AG04450 (cell line): Measurements from ENCODE around the gene GSKIP. TPM values are rescaled to one million over a fixed set of nuclear protein-coding genes. Genes with fewer than 3 reads are reported as not detected.

Experiments
- CTCF ChIA-PET: fragments of 300-600, 350-600 bp; formaldehyde crosslinking; extraction: SDS; loops from one replicate; lab custom pipeline; 2022; ENCODE audit warnings: antibody characterized with exemption, inconsistent platforms; lab: Charles Lee
- POLR2A ChIA-PET: fragments of 350-600 bp; formaldehyde crosslinking; extraction: SDS; loops from one replicate; lab custom pipeline; 2021; ENCODE audit warnings: antibody characterized with exemption, inconsistent platforms; lab: Yijun Ruan, JAX
- DNase-seq: peaks from one replicate; pipeline ENCODE4 v3.0.0-alpha.2; 2011; ENCODE audit warnings: low read depth, low spot score
- H3K27ac ChIP-seq: one replicate; pipeline ENCODE4 v1.5.1; 2012; ENCODE audit warnings: low read depth, low read length, control low read depth
- H3K27me3 ChIP-seq: one replicate; pipeline ENCODE4 v1.6.0; 2012; ENCODE audit warnings: low read length; ENCODE audit not compliant: control insufficient read depth, insufficient read depth
- H3K4me3 ChIP-seq: 2 replicates; pipeline ENCODE4 v1.5.1; 2011; ENCODE audit warnings: mild to moderate bottlenecking, low read depth, low read length, control low read depth
- H3K9me3 ChIP-seq: 2 replicates; pipeline ENCODE4 v1.5.1; 2012; ENCODE audit warnings: low read length; ENCODE audit not compliant: control insufficient read depth, insufficient read depth
- polyA minus RNA-seq: library from RNA; depleted of rRNA, polyadenylated mRNA; stranded (reverse); fragments of >200 nt; gene quantifications from 2 replicates; pipeline ENCODE4 v1.2.3, GENCODE V29; 2011; rRNA and poly(A)+ RNA removed
- polyA plus RNA-seq: library from polyadenylated mRNA; depleted of rRNA; stranded (reverse); fragments of >200 nt; gene quantifications from 2 replicates; pipeline ENCODE4 v1.2.3, GENCODE V29; 2011; rRNA removed
- TF ChIP-seq, protein P1 (sequence below): IDR thresholded peaks from 2 replicates; pipeline ENCODE4 v1.5.1; 2011; ENCODE audit warnings: low read depth, low read length, control low read depth, inconsistent platforms

Gene GSKIP, protein sequence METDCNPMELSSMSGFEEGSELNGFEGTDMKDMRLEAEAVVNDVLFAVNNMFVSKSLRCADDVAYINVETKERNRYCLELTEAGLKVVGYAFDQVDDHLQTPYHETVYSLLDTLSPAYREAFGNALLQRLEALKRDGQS
- polyA plus RNA-seq (28.0 and 37.9 TPM in 2 replicates), polyA minus RNA-seq (9.6 and 26.5 TPM in 2 replicates)

GRCh38 chr14:96362965-96363750 is at the start of gene GSKIP, which contains the start of gene ATG2B:
Gene GSKIP, plus strand, starts transcription at chr14:96363526. Its CDS starts 18,722 bp downstream, at chr14:96382248.
Gene ATG2B, minus strand, starts transcription at chr14:96363341. Its CDS starts 365 bp downstream, at chr14:96362976.
- Histone ChIP-seq H3K9me3 (no peaks in the 10 kb centered on the region; the same call in 1 of the 2 replicates), H3K27ac (peak within 1 kb of the TSS; percentile 70), H3K27me3 (no peaks in the 10 kb centered on the region), H3K4me3 (peak within 1 kb of the TSS; percentile 87)
- TF ChIP-seq, protein P1, sequence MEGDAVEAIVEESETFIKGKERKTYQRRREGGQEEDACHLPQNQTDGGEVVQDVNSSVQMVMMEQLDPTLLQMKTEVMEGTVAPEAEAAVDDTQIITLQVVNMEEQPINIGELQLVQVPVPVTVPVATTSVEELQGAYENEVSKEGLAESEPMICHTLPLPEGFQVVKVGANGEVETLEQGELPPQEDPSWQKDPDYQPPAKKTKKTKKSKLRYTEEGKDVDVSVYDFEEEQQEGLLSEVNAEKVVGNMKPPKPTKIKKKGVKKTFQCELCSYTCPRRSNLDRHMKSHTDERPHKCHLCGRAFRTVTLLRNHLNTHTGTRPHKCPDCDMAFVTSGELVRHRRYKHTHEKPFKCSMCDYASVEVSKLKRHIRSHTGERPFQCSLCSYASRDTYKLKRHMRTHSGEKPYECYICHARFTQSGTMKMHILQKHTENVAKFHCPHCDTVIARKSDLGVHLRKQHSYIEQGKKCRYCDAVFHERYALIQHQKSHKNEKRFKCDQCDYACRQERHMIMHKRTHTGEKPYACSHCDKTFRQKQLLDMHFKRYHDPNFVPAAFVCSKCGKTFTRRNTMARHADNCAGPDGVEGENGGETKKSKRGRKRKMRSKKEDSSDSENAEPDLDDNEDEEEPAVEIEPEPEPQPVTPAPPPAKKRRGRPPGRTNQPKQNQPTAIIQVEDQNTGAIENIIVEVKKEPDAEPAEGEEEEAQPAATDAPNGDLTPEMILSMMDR, result no peak
- ChIA-PET POLR2A (no interaction called here), CTCF (no interaction called here)
- peak; percentile 43 for DNase-seq

DNA sequence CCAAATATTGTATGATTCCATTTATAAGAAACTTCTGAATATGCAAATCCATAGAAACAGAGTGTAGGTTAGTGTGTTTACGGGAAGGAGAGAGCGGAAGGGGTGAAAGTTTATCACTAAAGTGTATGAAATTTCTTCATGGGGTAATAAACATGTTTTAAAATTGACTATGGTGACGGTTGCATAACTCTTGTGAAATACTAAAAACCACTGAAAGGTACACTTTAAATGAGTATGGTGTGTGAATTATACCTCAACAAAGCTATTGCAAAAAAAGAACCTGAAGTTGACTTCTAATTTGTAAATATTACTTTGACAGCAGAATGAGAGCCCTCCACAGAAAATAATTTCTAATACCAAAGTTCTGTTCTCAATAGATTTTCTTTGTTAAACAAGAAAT is 47.2 kb upstream of the GSKIP start:
- ChIA-PET POLR2A (interaction anchor here (0.6 kb wide), 1 partner anchor 203 kb away, joined by 5 read pairs; no protein-coding TSS in a partner anchor), CTCF (no interaction called here)
- no peak for DNase-seq
- H3K27me3 ChIP-seq, result no peaks in the 10 kb centered on the region
- no peaks in the 10 kb centered on the region for H3K9me3 ChIP-seq
- no peak overlapping the region for H3K27ac ChIP-seq
- H3K4me3 ChIP-seq, result no peak overlapping the region
- TF ChIP-seq, protein P1, result no peak

DNA sequence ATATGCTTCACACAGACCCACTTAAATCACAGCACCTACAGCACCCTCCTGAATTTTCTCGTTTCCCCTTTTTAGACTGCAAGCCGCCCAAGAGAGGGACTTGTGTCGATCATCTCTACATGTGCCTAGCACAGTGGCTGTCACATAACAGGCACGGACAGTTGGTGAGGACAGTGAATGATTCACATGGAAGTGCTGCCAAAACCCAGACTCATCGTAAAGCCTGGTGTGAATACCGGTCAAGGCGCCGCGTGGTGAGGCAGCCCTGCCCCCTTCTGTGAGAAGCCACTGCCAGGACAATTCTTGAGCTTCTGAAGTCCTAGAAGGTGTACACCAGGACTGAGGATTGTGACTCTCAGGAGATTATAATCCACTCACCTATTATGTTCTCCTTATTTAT is 44.5 kb upstream of the GSKIP start:
- Histone ChIP-seq H3K27me3 (no peaks in the 10 kb centered on the region), H3K9me3 (no peaks in the 10 kb centered on the region), H3K4me3 (no peak overlapping the region), H3K27ac (no peak overlapping the region)
- TF ChIP-seq, protein P1, result no peak
- POLR2A ChIA-PET, result no interaction called here
- CTCF ChIA-PET, result no interaction called here
- DNase-seq, result no peak

- POLR2A ChIA-PET, result no interaction called here
- DNase-seq, result no peak
- TF ChIP-seq, protein P1, result no peak
- Histone ChIP-seq H3K4me3 (no peak overlapping the region), H3K27me3 (no peaks in the 10 kb centered on the region), H3K9me3 (no peaks in the 10 kb centered on the region), H3K27ac (no peak overlapping the region)
- CTCF ChIA-PET, result no interaction called here
These were observed 42.7 kb upstream of the GSKIP start for GRCh38 chr14:96320605-96321004.

DNA sequence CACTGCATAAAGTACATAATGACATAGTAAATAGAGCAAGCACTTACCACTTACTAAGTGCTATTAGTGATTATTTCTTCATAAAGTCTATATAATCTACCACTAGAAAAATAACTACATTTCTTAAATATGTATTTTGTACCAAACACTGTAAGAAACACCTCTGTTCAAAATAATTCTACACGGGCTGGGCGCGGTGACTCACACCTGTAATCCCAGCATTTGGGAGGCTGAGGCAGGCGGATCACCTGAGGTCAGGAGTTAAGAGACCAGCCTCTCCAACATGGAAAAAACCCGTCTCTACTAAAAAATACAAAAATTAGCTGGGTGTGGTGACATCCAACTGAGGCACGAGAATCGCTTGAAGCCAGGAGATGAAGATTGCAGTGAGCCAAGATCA is 39.1 kb upstream of the GSKIP start:
- ChIA-PET CTCF (no interaction called here), POLR2A (no interaction called here)
- DNase-seq, result no peak
- no peak overlapping the region for H3K4me3 ChIP-seq
- TF ChIP-seq, protein P1, result no peak
- H3K9me3 ChIP-seq, result no peaks in the 10 kb centered on the region
- no peaks in the 10 kb centered on the region for H3K27me3 ChIP-seq
- H3K27ac ChIP-seq, result no peak overlapping the region
